HG03342 (cell line): ENCODE results near the gene DHX8.

Experiments used
- ATAC-seq: cut with Tn5 transposase; IDR thresholded peaks from one replicate; pipeline ENCODE4 v1.9.1; 2021; ENCODE audit warnings: mild to moderate bottlenecking, moderate library complexity; ENCODE audit not compliant: unreplicated experiment

The DHX8 gene

DNA sequence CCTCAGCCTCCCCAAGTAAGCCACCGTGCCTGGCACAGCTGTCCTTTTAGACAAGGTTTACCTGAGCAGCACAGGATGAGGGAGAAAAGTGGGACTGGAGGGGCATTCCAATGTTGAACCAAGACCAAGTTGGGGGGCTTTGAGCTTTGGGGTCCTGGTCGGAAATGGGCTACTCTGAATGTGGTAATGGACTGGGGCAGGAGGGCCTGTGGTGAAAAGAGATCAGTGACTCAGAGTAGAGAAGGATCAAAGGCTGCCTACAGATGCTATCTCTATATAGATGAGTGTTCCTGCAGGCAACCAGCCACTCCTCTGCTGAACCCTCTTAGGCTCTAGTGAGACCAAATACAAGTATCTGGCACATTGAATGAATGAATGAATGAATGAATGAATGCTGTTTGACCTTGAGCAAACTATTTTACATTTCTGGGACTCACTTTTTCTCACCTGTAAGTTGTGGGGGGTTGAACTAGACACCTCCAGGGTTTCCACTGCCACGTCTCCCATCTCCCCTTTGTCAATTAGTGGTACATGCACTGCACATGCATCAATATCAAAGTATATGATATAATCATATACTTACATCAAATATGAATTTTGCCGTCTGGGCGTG lies 88.7 kb downstream of the DHX8 start:
- ATAC-seq = no peak

DNA sequence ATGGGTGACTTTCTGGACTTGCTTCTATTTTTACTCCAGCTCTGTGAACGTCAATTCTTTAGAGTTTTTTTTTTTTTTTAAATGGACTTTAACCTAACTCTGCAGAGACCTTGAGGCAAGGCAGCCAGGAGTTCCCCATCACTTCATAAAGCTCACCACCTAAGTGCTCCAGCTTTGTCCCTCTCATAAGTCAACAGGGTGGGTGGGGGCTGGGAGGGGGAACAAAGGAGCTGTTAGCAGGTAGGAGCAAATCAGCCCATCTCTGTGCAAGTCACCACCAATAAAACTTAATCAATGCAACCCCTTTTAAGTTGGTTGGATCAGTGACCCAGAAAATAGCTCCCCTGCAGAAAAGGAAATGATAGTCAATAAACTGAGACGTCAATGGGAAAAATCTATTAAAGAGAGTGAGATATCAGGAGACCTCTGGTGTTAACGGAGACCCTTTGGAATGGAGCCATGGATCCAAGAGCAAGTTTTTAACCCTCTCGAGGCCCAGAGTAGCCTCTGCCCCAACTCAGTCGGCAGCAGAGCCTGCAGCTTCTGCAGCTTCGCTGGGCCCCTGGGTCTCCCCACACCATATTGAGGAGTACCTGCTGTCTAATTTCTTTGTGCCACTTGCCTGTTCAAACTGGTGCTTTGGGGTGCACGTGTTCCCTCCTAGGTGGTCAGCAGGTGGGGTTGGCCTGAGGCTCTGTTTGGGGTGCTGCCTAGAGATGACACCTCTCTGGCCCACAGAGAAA lies 90.0 kb downstream of the DHX8 start:
- ATAC-seq = no peak

DNA sequence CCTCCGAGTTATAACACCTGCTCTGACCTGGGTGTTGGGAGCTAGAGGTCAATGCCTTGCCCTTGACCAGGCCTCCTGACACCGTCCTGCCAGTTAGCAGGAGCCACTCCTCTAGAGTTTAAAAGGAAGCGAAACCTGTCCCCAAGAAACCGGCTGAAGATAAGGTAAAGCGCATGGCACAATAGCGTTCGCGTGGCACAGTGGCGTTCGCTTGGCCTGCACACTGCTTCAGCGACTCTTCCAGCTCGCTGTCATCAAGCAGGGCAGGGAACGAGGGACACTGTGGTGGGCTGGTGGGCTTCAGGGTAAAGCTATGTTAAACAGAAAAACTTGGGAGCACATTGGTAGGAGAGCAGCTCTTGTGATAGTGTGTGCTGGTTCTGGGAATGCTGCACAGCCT lies 90.6 kb downstream of the DHX8 start:
- ATAC-seq = no peak

GRCh38 chr17:43574896-43575525 lies 91.2 kb downstream of the DHX8 start:
- no peak for ATAC-seq
